ENCODE results near the gene IRF4.

IRF4 gene

GRCh38 chr6:391559-392440 is at the start of gene IRF4:
TSS of gene IRF4 (plus strand) at chr6:391752. CDS start at chr6:393153, 1,401 bp downstream.
- DNase-seq, result no peak

DNA sequence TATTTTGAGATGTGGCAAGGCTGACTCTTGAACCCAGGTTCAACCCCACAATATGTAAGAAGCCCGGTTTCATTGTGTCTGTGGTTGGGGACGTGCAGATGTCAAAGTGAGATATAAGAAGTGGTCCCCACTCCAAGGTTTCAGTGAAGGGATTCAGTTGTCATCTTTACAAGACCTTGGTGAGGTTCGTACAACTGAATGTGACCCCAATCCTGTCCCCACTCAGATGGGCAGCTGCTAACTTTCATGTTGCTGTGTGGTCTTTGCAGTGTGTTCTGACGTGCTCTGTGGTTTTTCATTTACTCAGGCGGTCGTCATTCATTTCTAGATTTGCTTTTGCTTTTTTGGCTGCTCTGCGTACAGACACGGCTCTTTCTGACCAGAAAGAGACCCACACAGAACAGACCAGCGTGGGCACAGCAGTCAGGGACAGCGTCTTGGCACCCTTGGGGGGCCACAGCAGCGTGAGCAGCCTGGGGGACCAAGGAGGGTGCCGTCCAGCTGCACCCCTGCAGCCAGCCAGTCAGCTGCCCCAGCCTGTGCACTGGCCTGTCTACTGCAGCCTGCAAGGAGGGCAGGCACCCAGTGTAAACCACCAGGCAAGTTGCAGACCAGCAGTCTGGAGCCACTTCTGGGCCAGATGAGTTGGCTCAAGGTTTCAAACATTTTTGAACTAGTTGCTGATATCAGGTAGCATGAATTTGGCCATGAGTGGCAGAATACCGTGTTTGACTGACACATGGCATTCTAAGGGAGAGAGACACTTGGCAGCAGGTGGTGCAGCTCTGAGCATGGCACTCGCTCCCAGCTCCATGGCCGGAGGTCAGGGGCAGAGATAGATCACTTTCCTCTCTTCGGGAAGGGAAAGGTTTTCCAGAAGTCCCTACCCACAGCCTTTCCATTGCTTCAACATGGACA is 49.4 kb upstream of the IRF4 start:
- DNase-seq, result no peak

DNA sequence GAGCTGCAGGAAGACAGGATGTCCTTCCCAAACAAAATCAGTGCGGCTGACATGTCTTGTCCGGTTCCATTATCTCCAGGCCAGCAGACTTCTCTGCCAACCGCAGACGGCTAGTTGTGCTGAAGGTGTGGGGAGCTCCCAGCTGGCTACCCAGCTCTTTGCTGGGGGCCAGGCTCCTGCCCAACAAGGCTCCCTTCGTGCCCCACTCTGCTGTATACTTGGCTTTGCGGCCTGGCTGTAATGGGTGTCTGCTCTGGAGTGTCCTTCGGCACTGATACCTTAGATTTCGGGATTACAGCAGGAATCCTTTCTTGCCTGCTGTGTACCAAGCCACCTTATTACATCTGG is 48.7 kb upstream of the IRF4 start:
- DNase-seq, result no peak

GRCh38 chr6:343226-343935 is 48.2 kb upstream of the IRF4 start:
- no peak for DNase-seq

GRCh38 chr6:343960-344815 is 47.4 kb upstream of the IRF4 start:
- no peak for DNase-seq

- DNase-seq, result no peak
Observed at GRCh38 chr6:344816-345340, 46.7 kb upstream of the IRF4 start.

DNA sequence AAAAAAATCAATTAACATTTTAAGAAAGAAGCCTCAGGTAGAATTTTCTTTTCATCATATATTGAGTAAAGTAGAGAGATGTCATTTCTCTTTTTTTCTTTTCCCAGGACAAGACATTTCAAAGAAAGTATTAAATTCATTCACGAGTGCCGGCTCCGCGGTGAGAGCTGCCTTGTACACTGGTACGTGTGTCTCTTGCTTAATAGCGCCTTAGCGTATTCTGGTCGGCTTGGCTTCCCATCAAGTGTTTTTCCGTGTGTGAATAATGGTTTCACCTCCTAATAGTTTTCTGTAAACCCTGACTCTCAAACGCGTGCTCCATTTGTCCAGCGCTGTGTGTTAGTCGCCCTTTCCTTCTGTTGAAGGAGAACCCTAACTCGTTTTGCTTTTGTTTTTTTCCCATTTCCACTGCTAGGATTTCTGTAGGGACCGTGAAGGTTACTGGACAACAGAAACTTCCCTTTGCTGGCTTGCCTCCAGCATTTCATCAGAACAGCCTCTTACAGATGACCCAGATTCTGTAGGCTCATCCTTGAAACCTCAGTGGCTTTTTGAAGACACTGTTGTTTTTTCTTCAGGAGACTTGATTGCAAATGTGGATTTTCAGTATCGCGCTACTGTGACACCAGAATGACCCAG is 45.7 kb upstream of the IRF4 start:
- DNase-seq, result no peak

DNA sequence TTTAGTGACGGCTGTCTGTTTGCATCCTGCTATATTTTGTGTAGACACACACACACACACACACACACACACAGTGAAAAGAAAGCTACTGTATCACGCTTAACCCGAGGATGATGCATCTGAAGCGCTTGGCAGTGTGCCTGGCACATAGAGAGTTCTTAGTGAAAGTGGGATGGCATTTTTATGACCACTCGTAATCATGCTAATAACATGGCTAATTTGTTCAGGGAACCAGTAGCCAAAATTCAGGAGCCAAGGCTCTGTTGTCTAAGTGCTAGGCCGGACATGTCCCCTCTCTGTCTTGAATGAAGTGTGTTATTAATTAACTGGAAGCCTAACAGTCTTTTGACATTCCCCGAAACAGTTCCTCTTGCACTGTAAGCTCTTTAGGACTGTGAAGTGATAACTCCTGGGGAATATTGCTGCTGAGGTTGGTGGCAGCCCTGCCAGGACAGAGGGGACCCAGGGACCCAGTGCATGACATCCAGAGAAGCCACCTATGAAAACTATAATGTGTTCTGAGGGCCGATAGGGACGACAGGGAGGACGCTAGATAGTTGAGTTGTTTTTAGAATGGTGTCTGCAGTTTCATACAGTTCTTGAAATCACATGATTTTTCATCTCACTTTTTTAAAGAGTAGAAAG is 45.0 kb upstream of the IRF4 start:
- DNase-seq, result no peak

DNA sequence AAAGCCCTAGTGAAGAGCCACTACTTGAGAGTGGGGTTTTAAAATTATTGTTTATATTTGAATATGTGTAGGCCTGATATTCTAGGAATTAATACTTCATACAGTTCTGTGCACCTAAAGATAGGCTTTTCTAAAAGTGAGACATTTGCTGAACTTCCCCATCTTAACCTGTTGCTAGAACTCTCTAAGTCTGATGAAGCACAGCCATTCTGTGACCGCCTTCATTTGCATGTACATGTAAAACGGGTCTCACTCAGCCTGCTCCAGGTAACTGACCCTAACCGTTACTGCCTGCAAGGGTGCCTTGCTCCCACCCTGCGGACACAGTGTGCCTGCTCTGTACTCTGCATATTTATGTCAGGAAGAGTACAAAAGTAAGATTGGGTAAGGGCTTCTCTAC is 44.3 kb upstream of the IRF4 start:
- DNase-seq, result no peak

DNA sequence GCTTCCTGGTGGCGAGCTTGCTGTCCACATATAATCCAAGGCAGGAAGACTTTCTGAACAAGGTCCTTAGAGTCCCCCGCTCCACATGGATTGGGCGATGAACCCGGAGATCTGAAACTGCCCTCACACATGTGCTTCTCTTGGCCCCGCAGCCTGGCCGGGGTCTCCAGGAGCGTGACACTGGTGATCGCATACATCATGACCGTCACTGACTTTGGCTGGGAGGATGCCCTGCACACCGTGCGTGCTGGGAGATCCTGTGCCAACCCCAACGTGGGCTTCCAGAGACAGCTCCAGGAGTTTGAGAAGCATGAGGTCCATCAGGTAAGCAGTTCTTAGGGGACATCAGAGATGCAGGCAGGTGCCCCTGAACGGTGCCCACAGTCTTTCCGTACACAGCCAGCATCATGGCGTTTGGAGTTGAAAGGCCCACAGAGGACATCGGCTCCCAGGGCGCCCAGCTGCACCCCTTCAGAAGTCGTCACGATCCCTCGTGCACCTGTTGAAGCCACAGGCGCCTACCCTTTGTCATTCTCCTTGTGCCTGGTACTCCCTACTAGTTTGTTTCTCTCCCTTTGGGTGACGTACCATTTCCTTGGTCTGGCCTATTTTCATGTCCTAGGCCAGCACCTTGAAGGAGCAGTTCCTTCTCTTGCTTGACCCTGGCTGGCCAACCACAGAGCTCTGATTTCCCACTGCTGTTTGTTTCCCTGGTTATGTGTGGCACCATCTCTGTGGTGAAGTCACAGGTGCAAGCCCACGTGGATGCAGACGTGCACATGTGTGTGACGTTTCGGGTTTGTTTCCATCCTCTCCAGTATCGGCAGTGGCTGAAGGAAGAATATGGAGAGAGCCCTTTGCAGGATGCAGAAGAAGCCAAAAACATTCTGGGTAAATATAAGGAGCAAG is 43.3 kb upstream of the IRF4 start:
- no peak for DNase-seq

DNA sequence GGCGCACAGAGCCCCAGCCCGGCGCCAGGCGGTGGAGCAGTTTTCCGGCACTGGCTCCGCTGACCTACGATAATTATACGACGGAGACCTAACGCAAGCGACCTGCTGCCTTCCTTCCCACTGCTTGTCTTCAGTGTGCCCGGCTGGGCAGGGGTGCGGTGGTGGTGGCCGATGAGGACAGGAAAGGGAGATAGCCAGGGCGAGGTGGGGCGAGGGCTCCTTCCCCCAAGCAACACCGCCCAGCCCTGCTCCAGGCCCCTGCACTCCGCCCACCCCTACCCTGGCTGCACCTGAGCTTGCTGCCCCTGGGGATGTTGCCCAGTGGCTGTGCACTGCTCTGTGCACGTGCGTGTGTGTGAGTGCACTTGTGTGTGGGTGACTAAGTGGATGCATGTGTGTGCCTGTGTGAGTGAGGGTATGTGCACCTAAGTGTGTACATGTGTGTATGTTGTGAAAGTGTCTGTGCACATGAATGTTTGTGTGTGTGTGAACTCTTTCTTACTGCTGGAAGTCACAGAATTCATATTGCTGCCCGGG is 42.6 kb upstream of the IRF4 start:
- no peak for DNase-seq

- DNase-seq, result no peak
Observed at GRCh38 chr6:349491-349921, 42.0 kb upstream of the IRF4 start.

- DNase-seq, result no peak
Observed at GRCh38 chr6:350371-350770, 41.2 kb upstream of the IRF4 start.

GRCh38 chr6:351011-351866 is 40.3 kb upstream of the IRF4 start:
- no peak for DNase-seq

GRCh38 chr6:351867-352289 is 39.7 kb upstream of the IRF4 start:
- no peak for DNase-seq

- no peak for DNase-seq
Observed at GRCh38 chr6:352474-352873, 39.1 kb upstream of the IRF4 start.

- no peak for DNase-seq
Observed at GRCh38 chr6:352896-353470, 38.6 kb upstream of the IRF4 start.
